ENCODE results near the gene DOCK3.
A peak's percentile ranks its signal among the peaks of the same experiment; 100 is the strongest.
"Not testable (repeated sequence)": the region's sequence is repeated elsewhere in the genome, so short reads cannot be mapped to it uniquely, and the experiment has no call there.

DOCK3 gene

GRCh38 chr3:50978991-50979667 lies 304.4 kb downstream of the DOCK3 start:
- DNase-seq (ENCODE audit: low read depth in 3 of 3): no peak

GRCh38 chr3:50982540-50983325 lies 308.0 kb downstream of the DOCK3 start:
- no peak for DNase-seq (ENCODE audit: low read depth in 3 of 3)

GRCh38 chr3:50983887-50984286 lies 309.2 kb downstream of the DOCK3 start:
- DNase-seq (ENCODE audit: low read depth in 3 of 3): no peak

DNA sequence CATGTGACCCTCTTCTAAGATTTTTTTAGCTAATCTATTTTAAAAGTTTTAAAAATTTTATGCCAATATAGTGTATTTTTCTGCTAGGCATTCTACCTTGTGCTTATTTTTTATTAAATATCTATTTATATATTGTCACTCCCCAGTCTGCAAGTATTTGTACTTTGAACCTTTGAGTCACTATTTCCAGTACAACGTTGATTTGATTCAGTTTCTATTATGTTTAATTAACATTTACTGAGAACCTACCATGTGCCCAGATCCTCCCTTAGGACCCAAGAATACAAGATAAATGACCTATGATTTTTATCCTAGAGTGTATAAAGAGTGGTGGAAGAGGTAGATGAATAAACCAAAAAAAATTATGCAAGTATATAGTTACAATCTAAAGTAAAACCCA lies 311.2 kb downstream of the DOCK3 start:
- no peak for DNase-seq (ENCODE audit: low read depth in 3 of 3)

DNA sequence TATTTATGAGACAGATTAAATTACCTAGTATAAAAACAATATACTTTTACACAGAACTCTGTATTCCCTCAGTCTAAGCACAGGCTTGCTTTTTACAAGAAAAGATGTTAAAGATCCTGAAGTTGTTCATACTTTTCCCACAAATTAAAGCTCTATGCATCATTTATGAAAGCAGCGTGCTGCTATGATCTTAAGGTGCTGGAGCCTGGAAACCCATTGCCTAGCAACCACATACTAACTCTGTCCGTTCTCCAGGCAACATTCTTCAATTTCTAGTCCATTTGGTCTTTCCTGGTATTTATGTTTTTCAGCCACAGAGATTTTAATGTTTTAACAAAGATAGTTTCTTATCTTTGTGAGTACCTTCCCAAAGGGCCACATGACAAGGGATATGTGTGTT lies 312.0 kb downstream of the DOCK3 start:
- no peak for DNase-seq (ENCODE audit: low read depth in 3 of 3)

DNA sequence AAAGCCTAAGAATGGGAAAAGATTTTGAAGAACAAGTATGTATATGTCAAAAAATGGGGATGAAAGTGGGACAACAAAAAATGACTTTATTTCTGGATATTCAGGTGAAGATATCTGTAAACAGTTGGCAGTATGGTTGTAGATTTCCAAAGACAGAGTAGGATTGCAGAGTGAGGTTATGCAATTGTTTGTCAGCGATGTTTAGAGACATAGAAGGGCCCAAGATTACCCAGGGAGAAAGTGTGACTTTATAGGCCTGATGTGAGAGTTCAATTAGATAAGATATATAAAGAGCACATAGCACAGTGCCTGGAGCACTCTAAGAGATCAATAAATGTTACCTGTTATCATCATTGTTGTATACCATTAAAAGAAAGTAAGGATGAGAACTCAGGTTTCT lies 319.8 kb downstream of the DOCK3 start:
- no peak for DNase-seq (ENCODE audit: low read depth in 3 of 3)

DNA sequence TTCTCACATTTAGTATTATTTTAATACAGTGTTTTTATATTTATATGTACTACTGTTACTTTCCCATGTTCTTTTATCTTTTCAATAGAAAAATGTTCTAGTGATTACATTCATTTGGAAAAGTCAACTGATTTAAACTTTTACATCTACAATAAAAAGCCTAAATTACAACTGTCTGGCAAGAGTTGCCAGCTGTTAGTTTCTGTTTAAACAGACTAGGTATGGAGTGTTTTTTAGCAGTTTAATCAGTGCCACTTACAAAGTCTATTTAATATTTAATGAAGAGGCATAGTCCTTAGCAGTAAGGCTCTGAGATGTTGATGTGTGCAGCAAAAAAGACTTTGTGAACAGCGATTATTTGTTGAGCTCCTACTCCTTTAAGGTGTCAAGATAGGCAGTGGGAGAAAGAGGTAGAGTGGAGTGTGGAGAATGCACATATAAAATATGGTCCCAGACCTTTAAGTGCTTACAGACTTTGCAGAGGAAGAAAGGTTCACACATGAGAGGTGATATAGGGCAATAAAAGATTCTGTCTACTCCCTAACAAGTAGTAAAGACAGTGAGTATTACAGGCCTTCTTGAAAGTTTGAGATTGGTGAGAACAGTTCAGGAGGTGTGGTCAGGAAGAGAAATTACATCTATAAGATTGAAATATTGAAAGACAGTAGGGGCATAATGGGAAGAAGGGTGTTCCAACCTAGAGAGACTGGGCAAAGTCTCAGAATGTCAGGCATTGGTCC lies 320.5 kb downstream of the DOCK3 start:
- DNase-seq (ENCODE audit: low read depth in 3 of 3): no peak

GRCh38 chr3:51002495-51002894 lies 327.8 kb downstream of the DOCK3 start:
- no peak for DNase-seq (ENCODE audit: low read depth in 3 of 3)

DNA sequence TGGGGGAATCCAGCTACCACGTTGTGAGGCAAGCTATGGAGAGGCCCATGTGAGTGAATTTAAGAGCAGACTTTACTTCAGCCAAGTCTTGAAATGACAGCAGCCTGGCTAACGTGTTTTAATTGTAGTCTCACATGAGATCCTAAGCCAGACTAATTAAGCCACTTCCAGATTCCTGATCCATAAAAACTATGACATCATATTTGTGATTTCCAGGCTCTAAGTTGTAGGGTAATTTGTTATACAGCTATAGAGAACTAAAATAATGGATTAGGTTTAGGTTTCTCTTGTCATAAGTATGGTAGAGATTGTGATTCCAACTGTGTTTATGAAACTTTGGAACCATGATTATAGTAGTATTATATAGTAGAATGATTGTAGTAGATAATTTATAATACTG lies 329.5 kb downstream of the DOCK3 start:
- DNase-seq (ENCODE audit: low read depth in 3 of 3): no peak

DNA sequence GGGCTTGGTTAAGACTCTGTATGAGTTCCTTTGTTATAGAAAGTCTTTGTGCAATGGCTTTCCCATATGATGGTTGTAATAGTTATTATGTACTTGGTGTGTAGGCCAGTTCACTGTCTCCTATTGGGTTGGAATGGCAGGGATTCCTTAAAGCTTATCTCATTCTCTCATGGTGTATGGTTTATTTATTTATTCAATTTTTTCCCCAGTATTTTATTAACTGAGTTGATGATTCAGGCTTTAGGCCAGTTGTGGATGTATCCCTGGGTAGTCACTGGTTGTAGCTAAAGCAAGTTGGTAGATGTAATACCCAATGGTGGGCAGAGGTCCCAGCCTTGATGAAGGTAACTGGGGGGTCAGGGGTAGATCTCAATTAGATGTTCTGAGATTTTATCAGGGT lies 349.4 kb downstream of the DOCK3 start:
- DNase-seq (ENCODE audit: low read depth in 3 of 3): no peak

DNA sequence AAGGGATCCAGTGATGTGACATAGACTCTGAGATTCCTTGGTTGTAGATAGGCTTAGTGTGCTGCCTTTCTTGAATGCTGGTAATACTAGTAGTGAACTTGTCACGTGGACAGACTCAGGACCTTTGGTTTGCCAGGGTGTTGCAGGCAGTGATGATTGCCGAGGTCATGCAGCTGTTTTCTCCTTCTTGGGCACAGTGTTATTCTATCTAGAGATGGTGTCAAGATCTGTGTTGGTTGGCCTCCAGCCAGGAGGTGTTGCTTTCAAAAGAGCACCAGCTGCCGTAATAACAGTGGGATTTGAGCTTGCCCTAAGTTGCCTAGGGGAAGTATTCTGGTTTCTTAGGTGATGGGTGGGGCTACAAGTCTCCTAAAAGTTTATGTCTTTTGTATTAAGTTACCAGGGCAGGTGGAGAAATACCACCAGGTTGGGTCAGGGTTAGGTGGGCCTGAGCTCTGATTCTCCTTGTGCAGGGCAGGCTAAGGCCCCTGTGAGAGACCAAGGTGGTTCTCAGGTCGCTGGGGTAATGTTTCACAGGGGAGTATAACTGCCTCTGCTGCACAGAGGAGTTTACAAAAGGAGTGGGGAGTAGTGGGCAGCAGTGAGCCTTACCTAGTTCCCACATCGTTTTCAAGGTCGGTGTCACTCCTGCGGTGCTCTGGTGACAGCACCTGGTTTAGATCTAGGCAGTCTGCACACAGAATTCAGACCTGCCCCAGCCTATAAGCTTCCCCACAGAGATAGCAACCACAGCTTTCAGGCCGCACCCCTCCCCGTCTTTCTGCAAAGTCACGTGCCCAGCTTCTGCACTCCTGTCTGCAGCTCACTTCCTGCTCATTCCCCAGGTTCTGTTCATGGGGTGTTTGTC lies 350.3 kb downstream of the DOCK3 start:
- DNase-seq (ENCODE audit: low read depth in 3 of 3): peak; percentile 16 to 60 (median 54)

DNA sequence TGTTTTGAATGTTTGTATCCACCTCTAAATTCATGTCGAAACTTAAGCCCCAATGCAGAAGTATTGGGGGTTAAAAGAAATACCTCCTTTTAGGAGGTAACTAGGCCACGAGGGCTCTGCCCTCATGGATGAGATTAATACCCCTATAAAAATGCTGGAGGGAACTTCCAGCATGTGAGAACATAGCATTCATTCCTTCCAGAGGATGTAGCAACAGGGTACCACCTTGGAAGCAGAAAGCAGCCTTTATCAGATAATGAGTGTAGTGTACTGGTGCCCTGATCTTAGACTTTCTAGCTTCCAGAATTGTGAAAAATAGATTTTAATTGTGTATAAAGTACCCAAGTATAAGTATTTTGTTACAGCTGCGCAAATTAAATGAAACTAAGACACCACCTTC lies 356.9 kb downstream of the DOCK3 start:
- DNase-seq (ENCODE audit: low read depth in 3 of 3): no peak

- DNase-seq (ENCODE audit: low read depth in 3 of 3): no peak
Measured at GRCh38 chr3:51035630-51036029, 360.9 kb downstream of the DOCK3 start.

GRCh38 chr3:51044982-51045381 lies 370.3 kb downstream of the DOCK3 start:
- DNase-seq (ENCODE audit: low read depth in 3 of 3): no peak

- no peak for DNase-seq (ENCODE audit: low read depth in 3 of 3)
Measured at GRCh38 chr3:51052562-51052961, 377.8 kb downstream of the DOCK3 start.

- DNase-seq (ENCODE audit: low read depth in 3 of 3): no peak
Measured at GRCh38 chr3:51057121-51057520, 382.4 kb downstream of the DOCK3 start.

DNA sequence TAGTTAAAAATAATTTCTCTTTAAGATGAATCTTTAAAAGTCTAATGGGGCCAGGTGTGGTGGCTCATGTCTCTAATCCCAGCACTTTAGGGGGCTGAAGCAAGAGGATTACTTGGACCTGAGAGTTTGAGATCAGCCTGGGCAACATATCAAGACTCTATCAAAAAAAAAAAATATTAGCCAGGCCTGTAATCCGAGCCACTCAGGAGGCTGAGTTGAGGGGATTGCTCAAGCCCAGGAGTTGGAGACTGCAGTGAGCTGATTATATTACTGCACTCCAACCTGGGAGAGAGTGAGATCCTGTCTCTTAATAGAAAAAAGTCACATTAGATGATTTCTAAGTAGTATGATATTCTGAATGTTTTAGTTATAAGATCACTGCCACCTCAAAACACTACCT lies 388.3 kb downstream of the DOCK3 start:
- DNase-seq (ENCODE audit: low read depth in 3 of 3): no peak

GRCh38 chr3:51075221-51075775 lies 400.6 kb downstream of the DOCK3 start:
- DNase-seq (ENCODE audit: low read depth in 3 of 3): no peak

DNA sequence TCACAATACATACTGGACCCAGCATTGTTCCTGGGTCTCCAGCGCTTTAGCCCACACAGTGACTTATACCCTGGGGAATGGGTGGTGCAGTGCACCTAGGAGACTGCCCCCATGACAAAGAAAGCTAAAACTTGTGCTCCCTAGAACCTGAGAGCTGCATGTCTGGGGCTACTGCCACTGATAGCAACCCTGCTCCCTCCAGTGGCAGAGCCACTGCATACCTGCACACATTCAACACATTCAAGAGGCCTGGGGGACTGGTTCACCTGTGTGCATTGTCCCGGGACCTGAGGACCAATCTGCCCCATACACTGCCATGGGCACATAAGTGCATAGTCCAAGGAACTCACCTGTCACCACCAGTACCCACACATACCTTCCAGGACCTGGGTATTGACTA lies 407.6 kb downstream of the DOCK3 start:
- DNase-seq (ENCODE audit: low read depth in 3 of 3): no peak

GRCh38 chr3:51083490-51083889 lies 408.8 kb downstream of the DOCK3 start:
- DNase-seq (ENCODE audit: low read depth in 3 of 3): no peak

- DNase-seq (ENCODE audit: low read depth in 3 of 3): not testable (repeated sequence)
Measured at GRCh38 chr3:51092141-51092540, 417.4 kb downstream of the DOCK3 start.
